GM18858 (cell line): ENCODE measurements around the gene PRCC.

ENCODE experiments used
- ATAC-seq: cut with Tn5 transposase; IDR thresholded peaks from one replicate; pipeline ENCODE4 v1.9.1; 2021; ENCODE audit not compliant: unreplicated experiment

The PRCC gene

GRCh38 chr1:156840898-156841279, 73.6 kb downstream of the PRCC start:
- ATAC-seq: no peak

- no peak for ATAC-seq
Measured at GRCh38 chr1:156841295-156841855, 74.0 kb downstream of the PRCC start.

GRCh38 chr1:156842618-156843300, 75.4 kb downstream of the PRCC start:
- no peak for ATAC-seq

GRCh38 chr1:156844102-156844501, 76.8 kb downstream of the PRCC start:
- ATAC-seq: no peak

GRCh38 chr1:156844638-156845037, 77.3 kb downstream of the PRCC start:
- no peak for ATAC-seq

- ATAC-seq: no peak
Measured at GRCh38 chr1:156845055-156845952, 78.0 kb downstream of the PRCC start.

- no peak for ATAC-seq
Measured at GRCh38 chr1:156845953-156846545, 78.7 kb downstream of the PRCC start.

GRCh38 chr1:156846643-156847042, 79.3 kb downstream of the PRCC start:
- no peak for ATAC-seq

- no peak for ATAC-seq
Measured at GRCh38 chr1:156847591-156848460, 80.5 kb downstream of the PRCC start.

- ATAC-seq: no peak
Measured at GRCh38 chr1:156848461-156849150, 81.3 kb downstream of the PRCC start.

GRCh38 chr1:156849151-156849496, 81.8 kb downstream of the PRCC start:
- no peak for ATAC-seq
